ENCODE data around the gene LRRN1. TPM values are rescaled to one million over a fixed set of nuclear protein-coding genes. Genes with fewer than 3 reads are reported as not detected.

The LRRN1 gene
- not detected in 2 replicates for total RNA-seq

DNA sequence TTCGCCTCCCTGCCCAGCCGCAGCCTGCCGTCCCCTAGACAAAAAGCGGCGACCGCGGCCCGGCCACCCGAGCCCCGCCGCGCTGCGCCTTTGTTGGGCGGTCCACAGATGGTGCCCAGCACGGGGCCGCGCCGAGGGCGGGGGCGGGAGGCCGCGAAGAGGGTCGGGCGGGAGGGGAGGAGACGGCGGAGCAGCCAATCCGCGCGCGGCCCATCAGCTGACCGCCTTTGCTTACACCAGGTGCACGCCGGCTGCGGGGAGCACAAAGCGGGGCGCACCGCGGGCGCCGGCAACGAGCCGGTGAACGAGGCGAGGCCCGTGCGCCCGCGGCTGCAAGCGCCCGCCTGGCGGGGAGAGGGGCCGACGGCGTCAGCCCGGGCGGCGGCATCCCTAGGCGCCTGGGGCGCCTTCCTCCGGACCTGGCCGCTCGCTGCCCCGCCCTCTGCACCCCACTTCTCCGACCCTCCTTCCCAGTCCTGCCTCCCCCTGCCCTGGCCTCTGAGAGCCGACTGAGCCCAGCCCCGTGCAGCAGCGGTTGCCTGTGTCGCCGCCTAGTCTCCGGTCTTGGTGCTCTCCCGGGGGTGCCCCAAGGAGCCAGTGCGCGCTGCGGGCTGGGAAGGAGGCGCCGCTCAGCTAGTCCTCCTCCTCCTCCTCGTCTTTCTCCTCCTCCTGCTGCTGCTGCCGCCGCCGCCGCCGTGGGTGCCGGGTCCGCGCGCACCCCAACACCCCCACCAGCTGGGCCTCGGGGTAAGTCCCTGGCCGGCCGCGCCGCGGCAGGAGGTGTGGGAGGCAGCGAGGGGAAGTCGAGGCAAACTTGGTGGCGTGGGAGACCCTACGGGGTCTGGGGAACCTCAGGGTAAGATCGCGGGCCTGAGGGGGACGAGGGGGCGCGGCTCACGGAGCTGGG lies at the start of gene LRRN1:
TSS of gene LRRN1 (plus strand) at position 259 of the 907 bp plus-strand sequence. CDS start 45,211 bp downstream, outside the sequence.

